NB4 (cell line): ENCODE results near the gene RAB40C.

Experiments used
- DNase-seq: peaks from one replicate; pipeline ENCODE4 v3.0.0; 2010; ENCODE audit warnings: low read depth
- H3K4me3 ChIP-seq: one replicate; pipeline ENCODE4 v1.5.1; 2011; ENCODE audit warnings: mild to moderate bottlenecking, low read depth, low read length, moderate library complexity
- MAX ChIP-seq: IDR thresholded peaks from 2 replicates; pipeline ENCODE4 v1.6.1; 2011; ENCODE audit warnings: low read depth, low read length
- MYC ChIP-seq: IDR thresholded peaks from 2 replicates; pipeline ENCODE4 v1.6.1; 2011; ENCODE audit warnings: low read depth, low read length
- POLR2A ChIP-seq: IDR thresholded peaks from 2 replicates; pipeline ENCODE4 v1.6.1; 2011; ENCODE audit warnings: mild to moderate bottlenecking; ENCODE audit not compliant: insufficient read length; ENCODE audit errors: extremely low read depth
- TF ChIP-seq, protein P1 (sequence below): IDR thresholded peaks from one replicate; pipeline ENCODE4 v1.5.1; 2012; ENCODE audit warnings: low read depth, low read length

The RAB40C gene

GRCh38 chr16:548586-548985 lies 41.3 kb upstream of the RAB40C start:
- DNase-seq = no peak
- H3K4me3 ChIP-seq = no peak overlapping the region
- TF ChIP-seq, protein P1, sequence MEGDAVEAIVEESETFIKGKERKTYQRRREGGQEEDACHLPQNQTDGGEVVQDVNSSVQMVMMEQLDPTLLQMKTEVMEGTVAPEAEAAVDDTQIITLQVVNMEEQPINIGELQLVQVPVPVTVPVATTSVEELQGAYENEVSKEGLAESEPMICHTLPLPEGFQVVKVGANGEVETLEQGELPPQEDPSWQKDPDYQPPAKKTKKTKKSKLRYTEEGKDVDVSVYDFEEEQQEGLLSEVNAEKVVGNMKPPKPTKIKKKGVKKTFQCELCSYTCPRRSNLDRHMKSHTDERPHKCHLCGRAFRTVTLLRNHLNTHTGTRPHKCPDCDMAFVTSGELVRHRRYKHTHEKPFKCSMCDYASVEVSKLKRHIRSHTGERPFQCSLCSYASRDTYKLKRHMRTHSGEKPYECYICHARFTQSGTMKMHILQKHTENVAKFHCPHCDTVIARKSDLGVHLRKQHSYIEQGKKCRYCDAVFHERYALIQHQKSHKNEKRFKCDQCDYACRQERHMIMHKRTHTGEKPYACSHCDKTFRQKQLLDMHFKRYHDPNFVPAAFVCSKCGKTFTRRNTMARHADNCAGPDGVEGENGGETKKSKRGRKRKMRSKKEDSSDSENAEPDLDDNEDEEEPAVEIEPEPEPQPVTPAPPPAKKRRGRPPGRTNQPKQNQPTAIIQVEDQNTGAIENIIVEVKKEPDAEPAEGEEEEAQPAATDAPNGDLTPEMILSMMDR = no peak
- TF ChIP-seq POLR2A (no peak), MYC (no peak), MAX (no peak)

DNA sequence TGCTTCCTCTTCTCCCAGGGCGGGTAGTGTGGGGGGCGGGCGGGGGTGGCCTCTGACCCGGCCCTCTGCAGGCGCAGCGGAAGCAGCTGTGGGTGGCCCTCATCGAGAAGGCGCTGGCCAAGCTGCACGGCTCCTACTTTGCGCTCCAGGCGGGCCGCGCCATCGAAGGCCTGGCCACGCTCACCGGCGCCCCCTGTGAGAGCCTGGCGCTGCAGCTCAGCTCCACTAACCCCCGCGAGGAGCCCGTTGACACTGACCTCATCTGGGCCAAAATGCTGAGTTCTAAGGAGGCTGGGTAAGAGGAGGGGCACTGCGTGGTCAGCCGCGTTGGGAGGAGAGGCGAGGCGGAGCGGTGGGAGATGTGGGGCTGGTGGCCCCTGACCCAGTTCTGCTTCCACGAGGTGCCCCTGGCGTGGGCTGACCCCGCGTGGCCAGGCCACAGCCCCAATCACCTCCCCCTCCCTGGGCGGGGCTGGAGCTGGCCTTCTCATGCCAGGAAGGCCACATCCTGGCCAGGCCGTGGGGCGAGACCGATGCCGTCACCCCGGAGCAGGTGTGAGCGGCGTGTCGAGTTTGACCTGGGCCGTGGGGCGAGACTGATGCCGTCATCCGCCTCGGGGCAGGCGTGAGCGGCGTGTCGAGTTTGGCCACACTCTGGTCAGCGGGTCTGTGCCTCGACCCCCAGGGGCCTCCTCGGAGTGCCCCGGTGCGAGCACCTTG lies 40.2 kb upstream of the RAB40C start:
- no peak for DNase-seq

GRCh38 chr16:551210-551609 lies 38.7 kb upstream of the RAB40C start:
- no peak overlapping the region for H3K4me3 ChIP-seq
- no peak for DNase-seq
- TF ChIP-seq POLR2A (no peak), MYC (no peak), MAX (no peak)
- TF ChIP-seq, protein P1 = no peak

More for the DNA sequence above, 40.2 kb upstream of the RAB40C start:
- no peak overlapping the region for H3K4me3 ChIP-seq
- no peak for TF ChIP-seq MAX
- TF ChIP-seq POLR2A = no peak
- TF ChIP-seq, protein P1 = no peak
- no peak for TF ChIP-seq MYC

- no peak overlapping the region for H3K4me3 ChIP-seq
- TF ChIP-seq MAX = no peak
- TF ChIP-seq, protein P1 = no peak
- no peak for TF ChIP-seq MYC
- TF ChIP-seq POLR2A = no peak
- DNase-seq = no peak
Observed at GRCh38 chr16:552171-552570, 37.7 kb upstream of the RAB40C start.

DNA sequence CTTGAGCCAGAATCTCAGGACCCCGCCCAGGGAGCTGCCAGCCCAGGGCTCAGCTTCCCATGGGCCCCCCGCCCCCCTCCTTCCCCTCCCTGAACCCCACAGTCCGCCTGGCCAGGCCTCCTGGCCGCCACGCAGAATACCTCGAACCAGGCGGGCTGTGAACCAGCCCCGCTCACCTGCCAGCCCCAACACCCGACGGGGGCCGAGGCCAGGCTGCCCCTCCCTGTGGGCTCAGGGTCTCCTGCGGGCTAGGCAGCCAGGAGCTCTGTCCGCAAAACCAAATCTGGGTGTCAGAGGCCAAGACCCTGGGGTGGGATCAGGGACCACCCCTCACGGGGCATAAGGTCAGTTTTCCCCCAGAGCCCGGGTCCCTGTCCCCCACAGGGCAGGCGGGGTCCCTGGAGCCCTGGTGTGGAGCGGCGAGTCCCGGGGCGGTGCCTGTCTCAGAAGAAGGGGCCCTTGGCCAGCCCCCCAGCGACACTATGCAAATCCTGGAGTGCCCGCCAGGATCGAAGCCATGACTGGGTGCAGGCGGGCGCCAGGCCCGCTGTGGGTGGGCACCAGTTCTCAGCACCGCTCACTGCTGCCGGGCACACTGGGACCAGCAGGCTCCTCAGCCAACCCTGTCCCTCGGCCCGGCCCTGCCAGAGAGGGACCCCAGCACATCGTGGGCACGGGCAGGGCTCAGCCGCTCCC lies 36.1 kb upstream of the RAB40C start:
- no peak overlapping the region for H3K4me3 ChIP-seq
- TF ChIP-seq MYC = no peak
- no peak for TF ChIP-seq MAX
- TF ChIP-seq, protein P1 = no peak
- no peak for TF ChIP-seq POLR2A
- DNase-seq = no peak
